ENCODE data around the gene APBA2.

DNA sequence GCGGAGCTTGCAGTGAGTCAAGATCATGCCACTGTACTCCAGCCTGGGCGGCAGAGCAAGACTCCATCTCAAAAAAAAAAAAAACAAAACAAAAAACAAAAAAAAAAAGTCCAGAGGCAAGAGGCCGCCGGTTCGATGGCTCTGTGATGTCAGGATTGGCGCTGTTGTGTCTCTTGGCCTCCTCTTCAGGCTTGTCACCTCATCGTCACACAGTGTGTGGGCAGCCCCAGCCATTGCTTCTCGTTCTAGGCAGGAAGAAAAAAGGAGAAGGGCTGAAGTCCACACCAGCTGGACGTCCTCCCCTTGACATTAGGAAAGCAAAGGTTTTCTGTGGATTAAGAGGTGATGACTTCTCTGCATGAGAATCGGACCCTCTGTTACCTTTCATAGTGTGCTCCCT is 192.8 kb downstream of the APBA2 start:
- TF ChIP-seq, protein P1, sequence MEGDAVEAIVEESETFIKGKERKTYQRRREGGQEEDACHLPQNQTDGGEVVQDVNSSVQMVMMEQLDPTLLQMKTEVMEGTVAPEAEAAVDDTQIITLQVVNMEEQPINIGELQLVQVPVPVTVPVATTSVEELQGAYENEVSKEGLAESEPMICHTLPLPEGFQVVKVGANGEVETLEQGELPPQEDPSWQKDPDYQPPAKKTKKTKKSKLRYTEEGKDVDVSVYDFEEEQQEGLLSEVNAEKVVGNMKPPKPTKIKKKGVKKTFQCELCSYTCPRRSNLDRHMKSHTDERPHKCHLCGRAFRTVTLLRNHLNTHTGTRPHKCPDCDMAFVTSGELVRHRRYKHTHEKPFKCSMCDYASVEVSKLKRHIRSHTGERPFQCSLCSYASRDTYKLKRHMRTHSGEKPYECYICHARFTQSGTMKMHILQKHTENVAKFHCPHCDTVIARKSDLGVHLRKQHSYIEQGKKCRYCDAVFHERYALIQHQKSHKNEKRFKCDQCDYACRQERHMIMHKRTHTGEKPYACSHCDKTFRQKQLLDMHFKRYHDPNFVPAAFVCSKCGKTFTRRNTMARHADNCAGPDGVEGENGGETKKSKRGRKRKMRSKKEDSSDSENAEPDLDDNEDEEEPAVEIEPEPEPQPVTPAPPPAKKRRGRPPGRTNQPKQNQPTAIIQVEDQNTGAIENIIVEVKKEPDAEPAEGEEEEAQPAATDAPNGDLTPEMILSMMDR (IDR thresholded peaks at IDR 0.05): no peak
- TF ChIP-seq POLR2A (IDR thresholded peaks at IDR 0.05): no peak
